Thyroid gland (tissue), 4 donors: ENCODE data around the gene ZBTB7C.
A peak's percentile ranks its signal among the peaks of the same experiment; 100 is the strongest.

Experiments
- POLR2A ChIP-seq, 2 donors: fragments of 450-650 bp; IDR thresholded peaks; one replicate each; pipeline ENCODE4 v1.6.1; 2017; ENCODE audit warnings: antibody characterized with exemption in 2 of 2, mild to moderate bottlenecking in 2 of 2, moderate library complexity in 1 of 2
- TF ChIP-seq, protein P1 (sequence below), 6 experiments: fragments of 200-600 bp in 3 of 6; fragments of 450-650 bp in 3 of 6; sonication (generic) in 3 of 6; IDR thresholded peaks; one replicate each; pipeline ENCODE4 v1.5.1; 2016 to 2019; ENCODE audit warnings: antibody characterized with exemption in 6 of 6, mild to moderate bottlenecking in 2 of 6, inconsistent platforms in 1 of 6, moderate library complexity in 1 of 6

DNA sequence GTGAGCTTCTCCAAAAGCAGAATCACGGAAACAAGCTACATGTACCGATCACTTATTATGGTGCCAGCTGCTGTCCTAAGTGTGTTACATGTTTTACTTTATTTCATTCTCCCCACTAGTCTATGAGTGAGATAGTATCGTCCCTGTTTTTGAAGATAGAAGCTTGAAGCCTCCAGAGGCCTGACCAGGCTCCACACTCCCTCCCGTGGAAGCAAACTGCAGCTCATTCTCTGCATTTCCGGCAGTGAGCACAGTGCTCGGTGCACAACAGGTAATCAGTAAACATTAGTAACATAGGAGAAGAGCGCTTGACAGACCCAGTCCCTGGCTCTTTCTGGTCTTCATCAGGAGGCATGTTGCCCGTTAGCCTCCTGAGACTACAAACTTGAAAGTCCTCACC is 72.9 kb downstream of the ZBTB7C start:
- TF ChIP-seq, protein P1, sequence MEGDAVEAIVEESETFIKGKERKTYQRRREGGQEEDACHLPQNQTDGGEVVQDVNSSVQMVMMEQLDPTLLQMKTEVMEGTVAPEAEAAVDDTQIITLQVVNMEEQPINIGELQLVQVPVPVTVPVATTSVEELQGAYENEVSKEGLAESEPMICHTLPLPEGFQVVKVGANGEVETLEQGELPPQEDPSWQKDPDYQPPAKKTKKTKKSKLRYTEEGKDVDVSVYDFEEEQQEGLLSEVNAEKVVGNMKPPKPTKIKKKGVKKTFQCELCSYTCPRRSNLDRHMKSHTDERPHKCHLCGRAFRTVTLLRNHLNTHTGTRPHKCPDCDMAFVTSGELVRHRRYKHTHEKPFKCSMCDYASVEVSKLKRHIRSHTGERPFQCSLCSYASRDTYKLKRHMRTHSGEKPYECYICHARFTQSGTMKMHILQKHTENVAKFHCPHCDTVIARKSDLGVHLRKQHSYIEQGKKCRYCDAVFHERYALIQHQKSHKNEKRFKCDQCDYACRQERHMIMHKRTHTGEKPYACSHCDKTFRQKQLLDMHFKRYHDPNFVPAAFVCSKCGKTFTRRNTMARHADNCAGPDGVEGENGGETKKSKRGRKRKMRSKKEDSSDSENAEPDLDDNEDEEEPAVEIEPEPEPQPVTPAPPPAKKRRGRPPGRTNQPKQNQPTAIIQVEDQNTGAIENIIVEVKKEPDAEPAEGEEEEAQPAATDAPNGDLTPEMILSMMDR (IDR thresholded peaks at IDR 0.05): peak in 4 of 6 experiments; percentile 26 to 52 (median 40)
- no peak for TF ChIP-seq POLR2A (IDR thresholded peaks at IDR 0.05)
